CD8-positive, alpha-beta memory T cell (primary cell): ENCODE measurements around the gene MALRD1. TPM values are rescaled to one million over a fixed set of nuclear protein-coding genes. Genes with fewer than 3 reads are reported as not detected.

Source experiments
- CTCF ChIA-PET: fragments of 350-600 bp; sonication (Branson Sonifier 250); formaldehyde crosslinking; loops from one replicate; lab custom pipeline; 2021; ENCODE audit warnings: antibody characterized with exemption; lab: Charles Lee
- POLR2A ChIA-PET: fragments of 350-600 bp; sonication (Branson Sonifier 250); formaldehyde crosslinking; loops from one replicate; lab custom pipeline; 2021; ENCODE audit warnings: antibody characterized with exemption; lab: Charles Lee
- DNase-seq, 5 donors: peaks; one replicate each; pipeline versions ENCODE4 v3.0.0 to v3.0.0-alpha.2; 2020 to 2022; ENCODE audit warnings: mixed read lengths in 1 of 5
- H3K27ac ChIP-seq: one replicate; pipeline ENCODE4 v1.7.0; 2013; ENCODE audit warnings: low read depth, mild to moderate bottlenecking, low read length, moderate library complexity
- H3K27me3 ChIP-seq: 2 replicates; pipeline ENCODE4 v1.7.0; 2013; ENCODE audit warnings: low read length, mild to moderate bottlenecking; ENCODE audit not compliant: insufficient read depth, poor library complexity, severe bottlenecking
- H3K36me3 ChIP-seq: 2 replicates; pipeline ENCODE4 v1.7.0; 2013; ENCODE audit warnings: mild to moderate bottlenecking, low read length, moderate library complexity; ENCODE audit not compliant: insufficient read depth
- H3K4me1 ChIP-seq: 2 replicates; pipeline ENCODE4 v1.7.0; 2013; ENCODE audit warnings: mild to moderate bottlenecking, low read length, moderate library complexity; ENCODE audit not compliant: insufficient read depth
- H3K4me3 ChIP-seq: 2 replicates; pipeline ENCODE4 v1.7.0; 2013; ENCODE audit warnings: mild to moderate bottlenecking, low read length
- H3K9me3 ChIP-seq: 2 replicates; pipeline ENCODE4 v1.7.0; 2013; ENCODE audit warnings: mild to moderate bottlenecking, low read length
- H3K27ac Mint-ChIP-seq, 8 donors: one replicate each; pipeline ENCODE4 v1.8.0; 2020 to 2021; ENCODE audit warnings: mixed read lengths in 8 of 8, mild to moderate bottlenecking in 6 of 8, inconsistent platforms in 3 of 8, moderate library complexity in 3 of 8
- H3K27me3 Mint-ChIP-seq, 2 donors: one replicate each; pipeline ENCODE4 v1.8.0; 2020 to 2021; ENCODE audit warnings: mixed read lengths in 2 of 2, mild to moderate bottlenecking in 1 of 2, moderate library complexity in 1 of 2
- H3K36me3 Mint-ChIP-seq, 3 donors: one replicate each; pipeline ENCODE4 v1.8.0; 2020 to 2021; ENCODE audit warnings: mixed read lengths in 3 of 3, inconsistent platforms in 1 of 3, mild to moderate bottlenecking in 1 of 3
- H3K4me1 Mint-ChIP-seq, 3 donors: one replicate each; pipeline ENCODE4 v1.8.0; 2020 to 2021; ENCODE audit warnings: mixed read lengths in 3 of 3, inconsistent platforms in 1 of 3, mild to moderate bottlenecking in 1 of 3
- H3K4me3 Mint-ChIP-seq, 7 donors: one replicate each; pipeline ENCODE4 v1.8.0; 2020 to 2021; ENCODE audit warnings: mixed read lengths in 7 of 7, mild to moderate bottlenecking in 6 of 7, moderate library complexity in 4 of 7, inconsistent platforms in 2 of 7
- H3K9me3 Mint-ChIP-seq, 5 donors: one replicate each; pipeline ENCODE4 v1.8.0; 2020 to 2022; ENCODE audit warnings: mixed read lengths in 5 of 5, mild to moderate bottlenecking in 3 of 5, moderate library complexity in 2 of 5, inconsistent platforms in 1 of 5
- polyA plus RNA-seq: library from polyadenylated mRNA; unstranded; fragments of 300-500 nt; fragmentation: Illumina TruSeq; gene quantifications from one replicate; pipeline ENCODE4 v1.2.3, GENCODE V29; 2021
- total RNA-seq, 2 experiments: library from RNA; stranded (reverse); gene quantifications; one replicate each; pipeline ENCODE4 v1.2.3, GENCODE V29; 2021

Gene MALRD1
- total and polyA plus RNA-seq, 3 experiments from 2014 or later, result not detected

GRCh38 chr10:19705250-19705649 lies 656.6 kb downstream of the MALRD1 start:
- no peak overlapping the region for H3K4me3 ChIP-seq
- H3K27ac ChIP-seq, result no peak overlapping the region
- Mint-ChIP-seq H3K4me3 (no peak overlapping the region), H3K4me1 (no peaks in the 10 kb centered on the region), H3K36me3 (no peaks in the 10 kb centered on the region), H3K27me3 (no peaks in the 10 kb centered on the region), H3K27ac (no peak overlapping the region), H3K9me3 (peaks cover 6 to 18% (median 8%) of the 10 kb centered on the region in 5 donors)
- POLR2A ChIA-PET, result no interaction called here
- CTCF ChIA-PET, result no interaction called here
- H3K36me3 ChIP-seq, result no peaks in the 10 kb centered on the region
- H3K9me3 ChIP-seq, result no peaks in the 10 kb centered on the region
- H3K27me3 ChIP-seq, result no peaks in the 10 kb centered on the region
- no peak for DNase-seq
- no peaks in the 10 kb centered on the region for H3K4me1 ChIP-seq

- Histone ChIP-seq H3K4me1 (no peaks in the 10 kb centered on the region), H3K27me3 (no peaks in the 10 kb centered on the region), H3K4me3 (no peak overlapping the region), H3K36me3 (no peaks in the 10 kb centered on the region), H3K9me3 (no peaks in the 10 kb centered on the region), H3K27ac (no peak overlapping the region)
- H3K4me1 Mint-ChIP-seq, result no peaks in the 10 kb centered on the region
- no peak overlapping the region for H3K4me3 Mint-ChIP-seq
- no peak overlapping the region for H3K27ac Mint-ChIP-seq
- H3K36me3 Mint-ChIP-seq, result no peaks in the 10 kb centered on the region
- no peak for DNase-seq
- POLR2A ChIA-PET, result no interaction called here
- peaks cover 12 to 26% (median 18%) of the 10 kb centered on the region in 5 donors for H3K9me3 Mint-ChIP-seq
- H3K27me3 Mint-ChIP-seq, result no peaks in the 10 kb centered on the region
- CTCF ChIA-PET, result no interaction called here
Measured at GRCh38 chr10:19706904-19707303, 658.3 kb downstream of the MALRD1 start.

- no peak overlapping the region for H3K27ac Mint-ChIP-seq
- H3K9me3 Mint-ChIP-seq, result peaks cover 14 to 28% (median 23%) of the 10 kb centered on the region in 5 donors
- Histone ChIP-seq H3K36me3 (no peaks in the 10 kb centered on the region), H3K9me3 (no peaks in the 10 kb centered on the region), H3K27me3 (no peaks in the 10 kb centered on the region), H3K27ac (no peak overlapping the region), H3K4me3 (no peak overlapping the region), H3K4me1 (no peaks in the 10 kb centered on the region)
- DNase-seq, result no peak
- no peaks in the 10 kb centered on the region for H3K27me3 Mint-ChIP-seq
- CTCF ChIA-PET, result no interaction called here
- POLR2A ChIA-PET, result no interaction called here
- no peaks in the 10 kb centered on the region for H3K36me3 Mint-ChIP-seq
- H3K4me3 Mint-ChIP-seq, result no peak overlapping the region
- no peaks in the 10 kb centered on the region for H3K4me1 Mint-ChIP-seq
Measured at GRCh38 chr10:19707376-19707775, 658.8 kb downstream of the MALRD1 start.

- H3K4me3 ChIP-seq, result no peak overlapping the region
- H3K27me3 ChIP-seq, result no peaks in the 10 kb centered on the region
- H3K27ac ChIP-seq, result no peak overlapping the region
- Mint-ChIP-seq H3K27ac (no peak overlapping the region), H3K4me3 (no peak overlapping the region), H3K27me3 (no peaks in the 10 kb centered on the region), H3K9me3 (peaks cover 14 to 29% (median 24%) of the 10 kb centered on the region in 5 donors), H3K36me3 (no peaks in the 10 kb centered on the region), H3K4me1 (no peaks in the 10 kb centered on the region)
- ChIA-PET CTCF (no interaction called here), POLR2A (no interaction called here)
- no peaks in the 10 kb centered on the region for H3K9me3 ChIP-seq
- no peak for DNase-seq
- H3K4me1 ChIP-seq, result no peaks in the 10 kb centered on the region
- no peaks in the 10 kb centered on the region for H3K36me3 ChIP-seq
Measured at GRCh38 chr10:19708031-19708430, 659.4 kb downstream of the MALRD1 start.

GRCh38 chr10:19710600-19710999 lies 662.0 kb downstream of the MALRD1 start:
- peaks cover 16 to 35% (median 20%) of the 10 kb centered on the region in 5 donors for H3K9me3 Mint-ChIP-seq
- no peak overlapping the region for H3K27ac Mint-ChIP-seq
- Histone ChIP-seq H3K36me3 (no peaks in the 10 kb centered on the region), H3K27ac (no peak overlapping the region), H3K27me3 (no peaks in the 10 kb centered on the region), H3K4me1 (no peaks in the 10 kb centered on the region), H3K4me3 (no peak overlapping the region), H3K9me3 (no peaks in the 10 kb centered on the region)
- DNase-seq, result no peak
- no peak overlapping the region for H3K4me3 Mint-ChIP-seq
- CTCF ChIA-PET, result no interaction called here
- H3K36me3 Mint-ChIP-seq, result no peaks in the 10 kb centered on the region
- POLR2A ChIA-PET, result no interaction called here
- no peaks in the 10 kb centered on the region for H3K4me1 Mint-ChIP-seq
- no peaks in the 10 kb centered on the region for H3K27me3 Mint-ChIP-seq

GRCh38 chr10:19713159-19713558 lies 664.6 kb downstream of the MALRD1 start:
- no peak for DNase-seq
- no peak overlapping the region for H3K27ac ChIP-seq
- H3K4me1 Mint-ChIP-seq, result no peaks in the 10 kb centered on the region
- no peaks in the 10 kb centered on the region for H3K4me1 ChIP-seq
- no peak overlapping the region for H3K27ac Mint-ChIP-seq
- ChIA-PET CTCF (no interaction called here), POLR2A (no interaction called here)
- H3K27me3 Mint-ChIP-seq, result no peaks in the 10 kb centered on the region
- no peaks in the 10 kb centered on the region for H3K36me3 ChIP-seq
- no peak overlapping the region for H3K4me3 Mint-ChIP-seq
- no peaks in the 10 kb centered on the region for H3K36me3 Mint-ChIP-seq
- H3K4me3 ChIP-seq, result no peak overlapping the region
- H3K9me3 ChIP-seq, result no peaks in the 10 kb centered on the region
- H3K27me3 ChIP-seq, result no peaks in the 10 kb centered on the region
- H3K9me3 Mint-ChIP-seq, result peaks cover 17 to 32% (median 23%) of the 10 kb centered on the region in 5 donors

- Histone ChIP-seq H3K4me1 (no peaks in the 10 kb centered on the region), H3K9me3 (no peaks in the 10 kb centered on the region), H3K36me3 (no peaks in the 10 kb centered on the region), H3K27ac (no peak overlapping the region), H3K27me3 (no peaks in the 10 kb centered on the region), H3K4me3 (no peak overlapping the region)
- Mint-ChIP-seq H3K9me3 (peaks cover 17 to 32% (median 23%) of the 10 kb centered on the region in 5 donors), H3K36me3 (no peaks in the 10 kb centered on the region), H3K27ac (no peak overlapping the region), H3K4me1 (no peaks in the 10 kb centered on the region), H3K27me3 (no peaks in the 10 kb centered on the region), H3K4me3 (no peak overlapping the region)
- ChIA-PET CTCF (no interaction called here), POLR2A (no interaction called here)
- DNase-seq, result no peak
Measured at GRCh38 chr10:19713800-19714525, 665.4 kb downstream of the MALRD1 start.

GRCh38 chr10:19719284-19719683 lies 670.7 kb downstream of the MALRD1 start:
- Mint-ChIP-seq H3K4me1 (no peaks in the 10 kb centered on the region), H3K9me3 (peaks cover 2 to 13% (median 8%) of the 10 kb centered on the region in 5 donors), H3K4me3 (no peak overlapping the region), H3K27me3 (no peaks in the 10 kb centered on the region), H3K27ac (no peak overlapping the region), H3K36me3 (no peaks in the 10 kb centered on the region)
- no peaks in the 10 kb centered on the region for H3K27me3 ChIP-seq
- no peak overlapping the region for H3K27ac ChIP-seq
- H3K9me3 ChIP-seq, result no peaks in the 10 kb centered on the region
- ChIA-PET POLR2A (no interaction called here), CTCF (no interaction called here)
- no peak for DNase-seq
- H3K4me3 ChIP-seq, result no peak overlapping the region
- H3K36me3 ChIP-seq, result no peaks in the 10 kb centered on the region
- H3K4me1 ChIP-seq, result no peaks in the 10 kb centered on the region
